ENCODE data around the gene YTHDC1. TPM values are rescaled to one million over a fixed set of nuclear protein-coding genes. Genes with fewer than 3 reads are reported as not detected.

The YTHDC1 gene
- polyA plus RNA-seq, 1 experiment: 21.6 TPM

GRCh38 chr4:68319040-68319439, 30.9 kb downstream of the YTHDC1 start:
- H3K36me3 ChIP-seq (ENCODE audit: control insufficient read depth, insufficient read depth, low read length): peaks cover 9% of the 10 kb centered on the region
- H3K27me3 ChIP-seq (ENCODE audit: control insufficient read depth, insufficient read depth, low read length): no peaks in the 10 kb centered on the region
- no peak for DNase-seq (ENCODE audit: low read depth)
- ChIA-PET CTCF (no interaction called here), POLR2A (no interaction called here)
- H3K4me3 ChIP-seq (ENCODE audit: low read depth, low read length): no peak overlapping the region
- TF ChIP-seq CTCF (IDR thresholded peaks at IDR 0.05; ENCODE audit: insufficient read depth, low read depth, low read length): no peak

- no peak for DNase-seq (ENCODE audit: low read depth)
- CTCF ChIA-PET: interaction anchor here (1.0 kb wide), 1 partner anchor 14 kb away, joined by 3 read pairs; no protein-coding TSS in a partner anchor
- no peaks in the 10 kb centered on the region for H3K27me3 ChIP-seq (ENCODE audit: control insufficient read depth, insufficient read depth, low read length)
- H3K4me3 ChIP-seq (ENCODE audit: low read depth, low read length): no peak overlapping the region
- POLR2A ChIA-PET: no interaction called here
- H3K36me3 ChIP-seq (ENCODE audit: control insufficient read depth, insufficient read depth, low read length): peaks cover 8% of the 10 kb centered on the region
- TF ChIP-seq CTCF (IDR thresholded peaks at IDR 0.05; ENCODE audit: insufficient read depth, low read depth, low read length): no peak
Measured at GRCh38 chr4:68316193-68316969, 33.5 kb downstream of the YTHDC1 start.

GRCh38 chr4:68310651-68311247, 39.1 kb downstream of the YTHDC1 start:
- ChIA-PET POLR2A (no interaction called here), CTCF (no interaction called here)
- TF ChIP-seq CTCF (IDR thresholded peaks at IDR 0.05; ENCODE audit: insufficient read depth, low read depth, low read length): no peak
- Histone ChIP-seq H3K4me3 (ENCODE audit: low read depth, low read length) (no peak overlapping the region), H3K27me3 (ENCODE audit: control insufficient read depth, insufficient read depth, low read length) (no peaks in the 10 kb centered on the region), H3K36me3 (ENCODE audit: control insufficient read depth, insufficient read depth, low read length) (0 out of 2 replicates have a peak, but pooled peaks cover 2% of the 10 kb centered on the region)
- no peak for DNase-seq (ENCODE audit: low read depth)

- H3K27me3 ChIP-seq (ENCODE audit: control insufficient read depth, insufficient read depth, low read length): no peaks in the 10 kb centered on the region
- H3K4me3 ChIP-seq (ENCODE audit: low read depth, low read length): no peak overlapping the region
- DNase-seq (ENCODE audit: low read depth): no peak
- ChIA-PET POLR2A (no interaction called here), CTCF (interaction anchor here (1.5 kb wide), 1 partner anchor 71 kb away, joined by 4 read pairs; no protein-coding TSS in a partner anchor)
- no peak for TF ChIP-seq CTCF (IDR thresholded peaks at IDR 0.05; ENCODE audit: insufficient read depth, low read depth, low read length)
- no peaks in the 10 kb centered on the region for H3K36me3 ChIP-seq (ENCODE audit: control insufficient read depth, insufficient read depth, low read length)
Measured at GRCh38 chr4:68304731-68305130, 45.2 kb downstream of the YTHDC1 start.

GRCh38 chr4:68299492-68300457, 50.1 kb downstream of the YTHDC1 start:
- no peaks in the 10 kb centered on the region; the same call in 1 of the 2 replicates for H3K27me3 ChIP-seq (ENCODE audit: control insufficient read depth, insufficient read depth, low read length)
- DNase-seq (ENCODE audit: low read depth): no peak
- ChIA-PET POLR2A (no interaction called here), CTCF (no interaction called here)
- H3K36me3 ChIP-seq (ENCODE audit: control insufficient read depth, insufficient read depth, low read length): no peaks in the 10 kb centered on the region
- H3K4me3 ChIP-seq (ENCODE audit: low read depth, low read length): no peak overlapping the region
- no peak for TF ChIP-seq CTCF (IDR thresholded peaks at IDR 0.05; ENCODE audit: insufficient read depth, low read depth, low read length)
